ENCODE measurements around the gene CRADD.

DNA sequence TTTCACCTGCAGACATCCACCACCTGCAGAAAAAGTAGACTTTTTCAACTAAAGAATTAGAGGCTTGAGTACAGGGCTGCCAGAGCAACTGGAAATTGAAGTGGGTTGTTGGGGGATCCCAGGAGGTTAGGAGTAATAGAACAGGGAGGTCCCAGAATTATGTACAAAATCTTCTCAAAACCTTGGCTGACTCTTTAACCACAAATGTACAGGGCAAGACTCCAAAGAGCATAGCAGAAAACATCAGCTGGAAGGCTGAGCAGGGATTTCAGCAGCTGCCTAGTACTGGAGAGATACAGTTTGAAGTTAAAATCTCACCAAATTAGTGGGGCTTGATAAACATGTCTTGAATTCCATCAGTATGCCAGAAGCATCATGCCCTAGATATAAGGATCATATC lies 191.6 kb downstream of the CRADD start:
- TF ChIP-seq, protein P1, sequence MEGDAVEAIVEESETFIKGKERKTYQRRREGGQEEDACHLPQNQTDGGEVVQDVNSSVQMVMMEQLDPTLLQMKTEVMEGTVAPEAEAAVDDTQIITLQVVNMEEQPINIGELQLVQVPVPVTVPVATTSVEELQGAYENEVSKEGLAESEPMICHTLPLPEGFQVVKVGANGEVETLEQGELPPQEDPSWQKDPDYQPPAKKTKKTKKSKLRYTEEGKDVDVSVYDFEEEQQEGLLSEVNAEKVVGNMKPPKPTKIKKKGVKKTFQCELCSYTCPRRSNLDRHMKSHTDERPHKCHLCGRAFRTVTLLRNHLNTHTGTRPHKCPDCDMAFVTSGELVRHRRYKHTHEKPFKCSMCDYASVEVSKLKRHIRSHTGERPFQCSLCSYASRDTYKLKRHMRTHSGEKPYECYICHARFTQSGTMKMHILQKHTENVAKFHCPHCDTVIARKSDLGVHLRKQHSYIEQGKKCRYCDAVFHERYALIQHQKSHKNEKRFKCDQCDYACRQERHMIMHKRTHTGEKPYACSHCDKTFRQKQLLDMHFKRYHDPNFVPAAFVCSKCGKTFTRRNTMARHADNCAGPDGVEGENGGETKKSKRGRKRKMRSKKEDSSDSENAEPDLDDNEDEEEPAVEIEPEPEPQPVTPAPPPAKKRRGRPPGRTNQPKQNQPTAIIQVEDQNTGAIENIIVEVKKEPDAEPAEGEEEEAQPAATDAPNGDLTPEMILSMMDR (IDR thresholded peaks at IDR 0.05) = no peak
- TF ChIP-seq POLR2A (IDR thresholded peaks at IDR 0.05) = no peak

Data from thyroid gland (tissue), 4 donors.